H1 (cell line): Measurements from ENCODE around the gene CST1. TPM values are rescaled to one million over a fixed set of nuclear protein-coding genes. Genes with fewer than 3 reads are reported as not detected.

ENCODE experiments used
- CBX8 ChIP-seq: fragments of 300-800, 300-1000 bp; sonication (generic); IDR thresholded peaks from 2 replicates; pipeline ENCODE4 v1.7.1; 2016; ENCODE audit warnings: low read depth, low read length, borderline replicate concordance
- CTBP2 ChIP-seq: IDR thresholded peaks from 2 replicates; pipeline ENCODE4 v1.7.0; 2011; ENCODE audit warnings: borderline replicate concordance, mild to moderate bottlenecking, moderate library complexity, mixed read lengths, low read length; ENCODE audit not compliant: insufficient read depth, insufficient read length
- CTCF ChIP-seq, 3 experiments: IDR thresholded peaks; 1 replicate in 2 of 3; 2 replicates in 1 of 3; pipeline versions ENCODE4 v1.5.1 to v1.6.1; 2011; ENCODE audit warnings: low read length in 3 of 3, mild to moderate bottlenecking in 3 of 3, inconsistent platforms in 2 of 3, low read depth in 1 of 3, moderate library complexity in 1 of 3; ENCODE audit not compliant: insufficient read depth in 1 of 3; ENCODE audit errors: control extremely low read depth in 1 of 3
- JUND ChIP-seq: IDR thresholded peaks from 2 replicates; pipeline ENCODE4 v1.6.1; 2011; ENCODE audit warnings: mild to moderate bottlenecking, improper control_type of control experiment, low read length
- MAX ChIP-seq: IDR thresholded peaks from 2 replicates; pipeline ENCODE4 v1.6.1; 2012; ENCODE audit warnings: inconsistent platforms
- POLR2A ChIP-seq, 2 experiments: IDR thresholded peaks; 1 replicate in 1 of 2; 2 replicates in 1 of 2; pipeline ENCODE4 v1.6.1; 2011; ENCODE audit warnings: low read depth in 2 of 2, low read length in 2 of 2, mild to moderate bottlenecking in 2 of 2; ENCODE audit errors: control extremely low read depth in 1 of 2
- ZNF274 ChIP-seq: IDR thresholded peaks from 2 replicates; pipeline ENCODE4 v1.7.0; 2012; ENCODE audit warnings: low read length, borderline replicate concordance; ENCODE audit errors: extremely low read depth
- polyA plus RNA-seq, 7 experiments: library from polyadenylated mRNA; depleted of rRNA in 3 of 7; stranded (reverse) in 5 of 7; unstranded in 2 of 7; fragments of >200 nt in 5 of 7; fragments of 200-250 nt in 2 of 7; gene quantifications; 1 replicate in 5 of 7; 2 replicates in 1 of 7; 4 replicates in 1 of 7; pipeline versions ENCODE4 v1.2.1 to v1.2.3, GENCODE V29; 2011 to 2013; ENCODE audit warnings: missing spikeins in 2 of 7, mixed read lengths in 2 of 7
- total RNA-seq: library from RNA; stranded (reverse); fragmentation: NEBNext Ultra II Directional; extraction: Animal tissue kit (Norgen Biotek cat#: 25700); gene quantifications from 2 replicates; pipeline ENCODE4 v1.2.1, GENCODE V29; 2021

Gene CST1
- total and polyA plus RNA-seq, 2 of the 8 experiments (the other 6 are each of a cell fraction or from before 2014, with no cell fraction given), result 2.3 to 2.9 TPM

GRCh38 chr20:23710771-23711170 lies 40.0 kb downstream of the CST1 start (continued):
- TF ChIP-seq CTCF (IDR thresholded peaks at IDR 0.05; ENCODE audit: control extremely low read depth in 1 of 3, insufficient read depth in 1 of 3, low read depth in 1 of 3, low read length in 3 of 3), result no peak
- no peak for TF ChIP-seq POLR2A (IDR thresholded peaks at IDR 0.05; ENCODE audit: control extremely low read depth in 1 of 2, low read depth in 2 of 2, low read length in 2 of 2)
- TF ChIP-seq JUND, result no peak
- TF ChIP-seq CBX8, result no peak
- no peak for TF ChIP-seq ZNF274
- TF ChIP-seq CTBP2, result no peak
- no peak for TF ChIP-seq MAX
